H1 (cell line): ENCODE data around the gene NMB. TPM values are rescaled to one million over a fixed set of nuclear protein-coding genes. Genes with fewer than 3 reads are reported as not detected.

Experiments used
- CTCF ChIA-PET: fragments of 300-600 bp; sonication (Branson Sonifier 250); formaldehyde crosslinking; loops from one replicate; lab custom pipeline; 2021; ENCODE audit not compliant: partially characterized antibody; lab: Charles Lee
- POLR2A ChIA-PET: fragments of 300-600 bp; sonication (Branson Sonifier 250); formaldehyde crosslinking; loops from one replicate; lab custom pipeline; 2021; ENCODE audit warnings: inconsistent platforms; ENCODE audit not compliant: partially characterized antibody; lab: Charles Lee
- DNase-seq, 2 experiments: peaks; one replicate each; pipeline versions ENCODE4 v3.0.0 to v3.0.0-alpha.2; 2010 to 2022; ENCODE audit warnings: low spot score in 2 of 2, low read depth in 1 of 2, mixed read lengths in 1 of 2
- FAIRE-seq: peaks from 2 replicates; lab custom pipeline; 2011; peaks lifted over from hg19 to GRCh38; lab: Jason Lieb, UNC
- H2AFZ ChIP-seq: 2 replicates; pipeline ENCODE4 v1.8.1; 2012; ENCODE audit warnings: low read length, inconsistent platforms
- H2AK5ac ChIP-seq: 2 replicates; pipeline ENCODE4 v1.6.1; 2013; ENCODE audit warnings: low read depth, low read length
- H2BK120ac ChIP-seq: replicated peaks from 2 replicates; pipeline ENCODE3; 2013; ENCODE audit warnings: low read depth, low read length, inconsistent platforms
- H2BK12ac ChIP-seq: 2 replicates; pipeline ENCODE4 v1.6.1; 2013; ENCODE audit warnings: low read depth, low read length
- H2BK15ac ChIP-seq: 2 replicates; pipeline ENCODE4 v1.6.1; 2013; ENCODE audit warnings: low read length
- H2BK20ac ChIP-seq: 2 replicates; pipeline ENCODE4 v1.6.1; 2013; ENCODE audit warnings: low read length
- H2BK5ac ChIP-seq: 2 replicates; pipeline ENCODE4 v1.6.1; 2013; ENCODE audit warnings: low read depth, low read length
- H3K14ac ChIP-seq: 2 replicates; pipeline ENCODE4 v1.6.1; 2013; ENCODE audit warnings: inconsistent platforms; ENCODE audit not compliant: insufficient read length
- H3K18ac ChIP-seq: 2 replicates; pipeline ENCODE4 v1.6.1; 2013; ENCODE audit warnings: low read length; ENCODE audit errors: extremely low read depth
- H3K23ac ChIP-seq: 2 replicates; pipeline ENCODE4 v1.6.1; 2013; ENCODE audit warnings: inconsistent platforms; ENCODE audit not compliant: insufficient read length
- H3K23me2 ChIP-seq: 2 replicates; pipeline ENCODE4 v1.6.1; 2013; ENCODE audit warnings: low read depth, low read length
- H3K27ac ChIP-seq: 2 replicates; pipeline ENCODE4 v1.6.1; 2011; ENCODE audit warnings: low read depth, low read length, inconsistent platforms
- H3K27me3 ChIP-seq, 4 experiments: replicated peaks in 1 of 4; 1 replicate in 1 of 4; 2 replicates in 3 of 4; pipeline versions ENCODE4 v1.6.1 to v1.8.1; 2011 to 2013; ENCODE audit warnings: low read length in 3 of 4, mild to moderate bottlenecking in 3 of 4, inconsistent platforms in 2 of 4, mixed read lengths in 2 of 4, moderate library complexity in 1 of 4; ENCODE audit not compliant: control insufficient read depth in 3 of 4, insufficient read depth in 3 of 4; ENCODE audit errors: extremely low read depth in 1 of 4
- H3K36me3 ChIP-seq, 4 experiments: 2 replicates each; pipeline versions ENCODE4 v1.6.1 to v1.8.1; 2011 to 2013; ENCODE audit warnings: mild to moderate bottlenecking in 4 of 4, low read length in 3 of 4, moderate library complexity in 2 of 4, control low read depth in 1 of 4, inconsistent platforms in 1 of 4; ENCODE audit not compliant: insufficient read depth in 4 of 4, control insufficient read depth in 2 of 4
- H3K4ac ChIP-seq: replicated peaks from 2 replicates; pipeline ENCODE3; 2013; ENCODE audit warnings: low read length, low read depth, mixed read lengths, inconsistent platforms; ENCODE audit not compliant: insufficient read length
- H3K4me1 ChIP-seq, 4 experiments: replicated peaks in 1 of 4; 1 replicate in 1 of 4; 2 replicates in 3 of 4; pipeline versions ENCODE4 v1.6.1 to v1.8.1; 2011 to 2013; ENCODE audit warnings: low read length in 3 of 4, inconsistent platforms in 2 of 4, mixed read lengths in 1 of 4; ENCODE audit not compliant: insufficient read depth in 4 of 4, control insufficient read depth in 3 of 4
- H3K4me2 ChIP-seq, 2 experiments: 2 replicates each; pipeline versions ENCODE4 v1.6.1 to v1.8.1; 2011 to 2013; ENCODE audit warnings: low read depth in 2 of 2, low read length in 2 of 2, control low read depth in 1 of 2, inconsistent platforms in 1 of 2, mild to moderate bottlenecking in 1 of 2; ENCODE audit not compliant: insufficient read depth in 1 of 2
- H3K4me3 ChIP-seq, 4 experiments: fragments of 200-600, 300-600 bp in 1 of 4; sonication (generic), shearing (Covaris generic), sonication (Bioruptor Twin) in 1 of 4; 2 replicates each; pipeline versions ENCODE4 v1.5.1 to v1.8.1; 2011 to 2016; ENCODE audit warnings: low read length in 4 of 4, low read depth in 3 of 4, control low read depth in 2 of 4, inconsistent platforms in 2 of 4, mild to moderate bottlenecking in 2 of 4, mixed read lengths in 1 of 4, moderate library complexity in 1 of 4; ENCODE audit not compliant: insufficient read depth in 2 of 4; ENCODE audit errors: extremely low read depth in 1 of 4
- H3K56ac ChIP-seq: replicated peaks from 2 replicates; pipeline ENCODE3; 2013; ENCODE audit warnings: low read depth, mild to moderate bottlenecking, mixed read lengths, low read length, inconsistent platforms; ENCODE audit not compliant: insufficient read length
- H3K79me1 ChIP-seq: 2 replicates; pipeline ENCODE4 v1.6.1; 2013; ENCODE audit warnings: low read depth, low read length, control low read depth
- H3K79me2 ChIP-seq, 2 experiments: 2 replicates each; pipeline versions ENCODE4 v1.6.1 to v1.8.1; 2012 to 2013; ENCODE audit warnings: low read length in 2 of 2, mild to moderate bottlenecking in 2 of 2, inconsistent platforms in 1 of 2; ENCODE audit not compliant: insufficient read depth in 2 of 2, control insufficient read depth in 1 of 2
- H3K9ac ChIP-seq, 4 experiments: replicated peaks in 1 of 4; 1 replicate in 1 of 4; 2 replicates in 3 of 4; pipeline versions ENCODE4 v1.6.1 to v1.8.1; 2011 to 2013; ENCODE audit warnings: low read depth in 3 of 4, low read length in 3 of 4, control low read depth in 2 of 4, mild to moderate bottlenecking in 2 of 4, moderate library complexity in 2 of 4, inconsistent platforms in 1 of 4; ENCODE audit errors: extremely low read depth in 1 of 4
- H3K9me3 ChIP-seq, 2 experiments: 2 replicates each; pipeline versions ENCODE4 v1.6.1 to v1.8.1; 2012 to 2013; ENCODE audit warnings: mild to moderate bottlenecking in 2 of 2, moderate library complexity in 2 of 2, control low read depth in 1 of 2, inconsistent platforms in 1 of 2, low read depth in 1 of 2, low read length in 1 of 2, mixed read lengths in 1 of 2; ENCODE audit not compliant: insufficient read depth in 2 of 2
- H4K20me1 ChIP-seq, 2 experiments: replicated peaks in 1 of 2; 2 replicates each; pipeline versions ENCODE3 to v1.8.1; 2011 to 2013; ENCODE audit warnings: inconsistent platforms in 2 of 2, low read length in 2 of 2, mild to moderate bottlenecking in 1 of 2; ENCODE audit not compliant: insufficient read depth in 2 of 2, control insufficient read depth in 1 of 2
- H4K5ac ChIP-seq: 2 replicates; pipeline ENCODE4 v1.6.1; 2013; ENCODE audit warnings: low read length, low read depth, mixed read lengths, inconsistent platforms; ENCODE audit not compliant: insufficient read length
- H4K8ac ChIP-seq: 2 replicates; pipeline ENCODE4 v1.8.0; 2013; ENCODE audit warnings: mild to moderate bottlenecking, moderate library complexity, low read length, inconsistent platforms; ENCODE audit not compliant: insufficient read depth; ENCODE audit errors: extremely low read depth
- H4K91ac ChIP-seq: replicated peaks from 2 replicates; pipeline ENCODE3; 2013; ENCODE audit warnings: low read length, mixed read lengths, inconsistent platforms; ENCODE audit not compliant: insufficient read length
- CBX5 ChIP-seq: fragments of 300-800, 300-1000 bp; sonication (generic); IDR thresholded peaks from 2 replicates; pipeline ENCODE4 v1.7.1; 2016; ENCODE audit warnings: antibody characterized with exemption, low read length, low read depth
- HDAC6 ChIP-seq: IDR thresholded peaks from one replicate; pipeline ENCODE4 v1.7.1; 2012; ENCODE audit warnings: low read depth, mild to moderate bottlenecking, inconsistent platforms, low read length, moderate library complexity
- POLR2AphosphoS5 ChIP-seq: IDR thresholded peaks from 2 replicates; pipeline ENCODE4 v1.6.1; 2011; ENCODE audit warnings: low read depth, low read length
- TBP ChIP-seq: IDR thresholded peaks from 2 replicates; pipeline ENCODE4 v1.6.1; 2011; ENCODE audit warnings: low read depth, low read length, improper control_type of control experiment
- WGBS, 2 experiments: shearing (Covaris generic) in 1 of 2; methylation state at CpG; one replicate each; pipeline versions ENCODE4 v1.1.6 to v1.1.7; 2013 to 2015; ENCODE audit warnings: low lambda C conversion rate in 2 of 2, mixed read lengths in 2 of 2, inconsistent platforms in 1 of 2, low coverage in 1 of 2, missing lambda C conversion rate in 1 of 2; ENCODE audit not compliant: insufficient replicate concordance in 2 of 2, insufficient coverage in 1 of 2, insufficient read length in 1 of 2; ENCODE audit errors: extremely low coverage in 1 of 2, missing lambda C conversion rate in 1 of 2; 5-methylcytosine and 5-hydroxymethylcytosine counted together
- polyA plus RNA-seq, 7 experiments: library from polyadenylated mRNA; depleted of rRNA in 3 of 7; stranded (reverse) in 5 of 7; unstranded in 2 of 7; fragments of >200 nt in 5 of 7; fragments of 200-250 nt in 2 of 7; gene quantifications; 1 replicate in 5 of 7; 2 replicates in 1 of 7; 4 replicates in 1 of 7; pipeline versions ENCODE4 v1.2.1 to v1.2.3, GENCODE V29; 2011 to 2013; ENCODE audit warnings: missing spikeins in 2 of 7, mixed read lengths in 2 of 7
- total RNA-seq: library from RNA; stranded (reverse); fragmentation: NEBNext Ultra II Directional; extraction: Animal tissue kit (Norgen Biotek cat#: 25700); gene quantifications from 2 replicates; pipeline ENCODE4 v1.2.1, GENCODE V29; 2021

Gene NMB
- total and polyA plus RNA-seq, 2 of the 8 experiments (the other 6 are each of a cell fraction or from before 2014, with no cell fraction given): 9.3 to 13.6 TPM

DNA sequence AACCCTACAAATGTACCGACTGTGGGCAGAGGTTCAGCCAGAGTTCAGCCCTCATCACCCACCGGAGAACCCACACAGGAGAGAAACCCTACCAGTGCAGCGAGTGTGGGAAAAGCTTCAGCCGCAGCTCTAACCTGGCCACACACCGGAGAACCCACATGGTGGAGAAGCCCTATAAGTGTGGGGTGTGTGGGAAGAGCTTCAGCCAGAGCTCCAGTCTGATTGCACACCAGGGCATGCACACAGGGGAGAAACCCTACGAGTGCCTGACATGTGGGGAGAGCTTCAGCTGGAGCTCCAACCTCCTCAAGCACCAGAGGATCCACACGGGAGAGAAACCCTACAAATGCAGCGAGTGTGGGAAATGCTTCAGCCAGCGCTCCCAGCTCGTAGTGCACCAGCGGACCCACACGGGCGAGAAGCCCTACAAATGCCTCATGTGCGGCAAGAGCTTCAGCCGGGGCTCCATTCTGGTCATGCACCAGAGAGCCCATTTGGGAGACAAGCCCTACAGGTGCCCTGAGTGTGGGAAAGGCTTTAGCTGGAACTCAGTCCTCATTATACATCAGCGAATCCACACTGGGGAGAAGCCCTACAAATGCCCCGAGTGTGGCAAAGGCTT lies 36.5 kb downstream of the NMB start:
- Histone ChIP-seq H3K56ac (no peak overlapping the region), H2AFZ (no peak overlapping the region), H4K5ac (no peak overlapping the region), H3K23me2 (no peaks in the 10 kb centered on the region), H3K4me3 (peak overlapping the region in 1 of 4 experiments; percentile 2; a peak in 2 of 8 replicates), H3K36me3 (peaks cover 22 to 47% (median 24%) of the 10 kb centered on the region in 4 experiments), H3K79me2 (peaks cover 3 to 31% of the 10 kb centered on the region in 2 experiments; a peak in 3 of 4 replicates), H3K27ac (no peak overlapping the region), H2BK20ac (no peak overlapping the region), H3K27me3 (no peaks in the 10 kb centered on the region; a peak in 1 of 7 replicates), H3K79me1 (peaks cover 6% of the 10 kb centered on the region), H4K8ac (no peak overlapping the region), H3K23ac (no peak overlapping the region), H3K9ac (no peak overlapping the region), H2BK5ac (no peak overlapping the region), H3K4ac (no peak overlapping the region), H3K9me3 (peaks cover 31 to 38% of the 10 kb centered on the region in 2 experiments), H3K4me2 (no peak overlapping the region), H2BK12ac (no peak overlapping the region), H4K20me1 (peaks cover 0 to 5% of the 10 kb centered on the region in 2 experiments), H3K14ac (no peak overlapping the region), H2BK120ac (no peak overlapping the region), H3K4me1 (no peaks in the 10 kb centered on the region), H4K91ac (no peak overlapping the region), H3K18ac (no peak overlapping the region), H2AK5ac (no peak overlapping the region), H2BK15ac (no peak overlapping the region)
- 93% methylated on average over 16 of the region's 17 CpGs; no CpG with 5 or more reads in 1 of the 2 experiments for WGBS, 2 experiments
- CTCF ChIA-PET: interaction anchor here (0.7 to 6.2 kb wide), 9 partner anchors 8 to 35 kb away, joined by 3 to 51 read pairs (median 6); partner anchors contain the start of gene ZSCAN2
- DNase-seq (no peak), FAIRE-seq (no peak)
- TF ChIP-seq POLR2AphosphoS5 (0 out of 2 replicates have a peak, but pooled peaks have one; percentile 21), TBP (no peak), CBX5 (0 out of 2 replicates have a peak, but pooled peaks have one; percentile 26), HDAC6 (no peak)
- POLR2A ChIA-PET: interaction anchor here (0.8 to 12.3 kb wide), 7 partner anchors 9 to 32 kb away, joined by 4 to 176 read pairs (median 6); partner anchors contain the start of genes WDR73 and ZSCAN2
